Measurements from ENCODE around the gene LCLAT1. TPM values are rescaled to one million over a fixed set of nuclear protein-coding genes. Genes with fewer than 3 reads are reported as not detected.

The LCLAT1 gene
- polyA plus RNA-seq, 4 donors, result 18.3 to 24.0 (median 21.1) TPM

DNA sequence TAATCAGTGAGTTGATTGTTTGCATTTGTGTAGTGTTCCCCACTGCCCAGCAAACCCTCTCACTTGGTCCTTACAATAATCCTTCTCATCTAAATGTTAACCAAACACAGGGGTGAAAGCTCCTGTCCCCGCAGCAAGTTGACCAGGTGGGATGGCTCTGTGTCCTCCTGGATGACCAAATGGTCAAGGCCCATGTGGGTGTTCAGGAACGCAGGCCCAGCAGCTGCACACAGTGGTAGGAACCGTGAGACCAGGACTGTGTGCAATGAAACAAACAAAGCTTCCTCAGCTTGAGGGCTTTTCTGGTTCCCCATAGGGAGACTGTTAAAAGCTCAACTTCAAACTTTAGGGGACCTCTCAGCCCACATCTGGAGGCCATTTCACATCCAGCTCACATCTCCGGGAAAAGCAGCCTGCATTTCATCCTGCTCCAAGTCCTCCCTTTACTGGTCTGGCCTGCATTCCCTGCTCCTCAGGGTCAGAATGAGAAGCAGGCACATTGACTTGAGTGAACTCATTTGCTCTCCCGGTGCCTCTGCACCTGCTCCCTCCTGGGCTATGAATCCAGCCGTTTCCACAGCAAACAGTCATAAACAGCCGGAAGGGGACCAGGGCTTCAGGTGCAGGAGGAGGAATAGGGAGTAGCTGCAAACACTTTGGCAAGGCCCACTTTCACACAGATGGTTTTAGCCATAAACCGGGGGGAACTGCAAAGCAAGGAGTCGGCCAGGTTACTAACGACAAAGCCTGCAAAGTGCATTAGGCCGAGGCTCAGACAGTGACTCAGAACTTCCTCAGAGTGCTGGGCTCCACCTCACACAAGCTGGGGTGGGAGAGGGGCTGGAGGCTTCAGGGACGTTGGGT is 215.5 kb downstream of the LCLAT1 start:
- DNase-seq (ENCODE audit: low read depth in 4 of 4, low spot score in 3 of 4), result peak; percentile 18 to 30 (median 20)

GRCh38 chr2:30663321-30663720 is 216.3 kb downstream of the LCLAT1 start:
- no peak for DNase-seq (ENCODE audit: low read depth in 4 of 4, low spot score in 3 of 4)

GRCh38 chr2:30663806-30664205 is 216.8 kb downstream of the LCLAT1 start:
- no peak for DNase-seq (ENCODE audit: low read depth in 4 of 4, low spot score in 3 of 4)

- no peak for DNase-seq (ENCODE audit: low read depth in 4 of 4, low spot score in 3 of 4)
Measured at GRCh38 chr2:30664761-30665358, 217.8 kb downstream of the LCLAT1 start.

DNA sequence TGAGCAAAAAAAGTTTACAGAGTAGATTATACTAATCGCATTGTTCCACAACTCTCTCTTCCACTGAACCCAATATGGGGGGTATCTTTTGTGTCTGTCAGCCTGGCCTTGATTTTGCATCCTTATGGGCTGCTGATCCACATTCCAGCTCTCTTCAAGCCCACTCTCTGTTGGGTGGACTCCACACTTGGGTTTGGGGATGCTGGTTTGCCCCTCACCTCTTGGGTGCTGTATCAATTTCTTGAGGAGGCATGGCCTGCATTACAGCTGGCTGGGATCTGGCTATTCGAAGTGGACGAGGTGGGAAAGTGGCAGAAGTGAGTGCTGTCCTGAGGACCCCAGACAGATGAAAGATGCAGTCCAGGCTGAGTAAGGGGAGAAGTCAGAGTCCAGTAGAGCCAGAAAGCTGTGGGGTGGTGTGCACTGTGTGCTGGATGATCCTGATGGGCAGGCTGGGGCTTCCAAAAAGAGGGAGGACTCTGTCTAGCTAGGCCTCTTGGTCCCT is 218.8 kb downstream of the LCLAT1 start:
- DNase-seq (ENCODE audit: low read depth in 4 of 4, low spot score in 3 of 4), result no peak

DNA sequence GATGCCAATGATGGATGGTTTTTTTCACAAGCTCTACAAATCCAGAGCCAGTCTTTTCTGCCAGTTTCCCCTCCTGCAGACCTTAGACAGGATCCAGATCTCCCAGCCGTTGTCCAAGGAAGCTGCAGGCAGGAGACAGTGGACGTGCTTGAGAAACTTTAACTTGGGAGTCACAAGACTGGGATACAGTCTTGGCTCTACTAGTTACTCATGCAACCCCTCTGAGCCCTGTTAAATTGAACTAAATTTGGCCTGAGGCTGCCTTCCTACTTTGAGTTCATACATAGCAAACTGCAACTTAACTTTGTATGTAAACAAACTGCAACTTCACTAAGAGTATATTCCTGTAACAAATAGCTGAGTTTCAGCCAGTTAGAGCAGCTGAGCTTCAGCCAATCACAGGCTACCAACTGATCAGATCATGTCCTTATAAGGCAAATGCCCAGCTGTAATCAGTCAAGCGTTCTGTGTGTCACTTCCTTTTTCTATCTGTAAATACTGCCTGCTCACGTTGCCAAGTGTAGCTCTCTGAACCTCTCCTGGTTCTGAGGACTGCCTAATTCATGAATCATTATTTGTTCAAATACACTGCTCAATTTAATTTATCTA is 219.3 kb downstream of the LCLAT1 start:
- no peak for DNase-seq (ENCODE audit: low read depth in 4 of 4, low spot score in 3 of 4)

- DNase-seq (ENCODE audit: low read depth in 4 of 4, low spot score in 3 of 4), result no peak
Measured at GRCh38 chr2:30670453-30670852, 223.4 kb downstream of the LCLAT1 start.

- DNase-seq (ENCODE audit: low read depth in 4 of 4, low spot score in 3 of 4), result no peak
Measured at GRCh38 chr2:30673127-30673526, 226.1 kb downstream of the LCLAT1 start.

GRCh38 chr2:30675758-30676157 is 228.7 kb downstream of the LCLAT1 start:
- no peak for DNase-seq (ENCODE audit: low read depth in 4 of 4, low spot score in 3 of 4)

GRCh38 chr2:30677231-30677630 is 230.2 kb downstream of the LCLAT1 start:
- no peak for DNase-seq (ENCODE audit: low read depth in 4 of 4, low spot score in 3 of 4)

- no peak for DNase-seq (ENCODE audit: low read depth in 4 of 4, low spot score in 3 of 4)
Measured at GRCh38 chr2:30677861-30678385, 230.9 kb downstream of the LCLAT1 start.

GRCh38 chr2:30678410-30679137 is 231.5 kb downstream of the LCLAT1 start:
- DNase-seq (ENCODE audit: low read depth in 4 of 4, low spot score in 3 of 4), result no peak

DNA sequence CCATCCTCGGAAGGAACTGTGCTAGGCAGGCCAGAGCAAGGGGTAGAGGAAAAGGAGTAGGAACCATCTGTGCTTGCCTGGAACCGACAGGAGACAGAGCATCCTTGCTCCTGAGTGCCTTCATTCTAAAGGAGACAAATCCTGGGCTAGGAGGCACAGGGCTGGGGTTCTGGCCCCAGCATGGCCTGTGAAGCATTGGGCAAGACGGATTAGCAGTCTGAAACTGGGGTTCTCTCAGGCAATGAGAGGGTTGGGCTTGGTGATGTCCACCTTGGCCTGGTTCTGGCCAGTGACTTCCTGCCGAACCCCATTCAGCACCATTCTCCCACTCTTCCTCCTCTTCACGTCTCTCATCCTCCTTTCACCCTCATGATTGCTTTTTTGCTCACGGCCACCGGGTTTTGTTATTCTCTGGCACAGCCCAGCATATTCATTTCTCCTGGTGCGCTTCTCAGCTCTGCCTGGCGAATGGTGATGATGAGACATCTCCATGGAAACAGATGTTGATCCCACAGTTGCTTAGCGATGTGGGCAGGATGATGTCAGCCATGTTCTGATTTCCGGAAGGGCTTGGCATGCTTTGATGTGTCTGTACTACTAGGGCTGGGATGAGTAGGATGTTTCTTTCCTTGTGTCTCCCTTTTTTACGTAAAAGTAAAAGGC is 232.5 kb downstream of the LCLAT1 start:
- no peak for DNase-seq (ENCODE audit: low read depth in 4 of 4, low spot score in 3 of 4)

DNA sequence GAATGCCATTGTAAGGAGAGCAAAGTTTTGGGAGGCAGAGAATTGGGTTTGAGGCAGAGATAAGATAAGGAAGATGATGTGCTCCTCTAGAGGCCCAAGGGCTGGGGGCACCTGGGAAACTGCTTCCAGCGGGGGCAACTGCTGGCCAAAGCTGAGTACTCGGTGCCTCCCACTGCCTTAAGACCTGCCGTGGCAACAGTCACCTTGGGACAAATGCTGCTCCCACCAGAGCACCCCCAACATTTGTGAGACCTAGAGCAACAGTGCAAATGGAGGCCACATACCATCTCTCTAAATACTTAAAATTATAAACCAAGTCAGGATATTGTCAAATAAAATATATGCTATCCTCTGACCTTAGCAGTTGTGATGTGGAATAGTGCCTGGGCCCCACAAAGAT is 233.1 kb downstream of the LCLAT1 start:
- no peak for DNase-seq (ENCODE audit: low read depth in 4 of 4, low spot score in 3 of 4)

DNA sequence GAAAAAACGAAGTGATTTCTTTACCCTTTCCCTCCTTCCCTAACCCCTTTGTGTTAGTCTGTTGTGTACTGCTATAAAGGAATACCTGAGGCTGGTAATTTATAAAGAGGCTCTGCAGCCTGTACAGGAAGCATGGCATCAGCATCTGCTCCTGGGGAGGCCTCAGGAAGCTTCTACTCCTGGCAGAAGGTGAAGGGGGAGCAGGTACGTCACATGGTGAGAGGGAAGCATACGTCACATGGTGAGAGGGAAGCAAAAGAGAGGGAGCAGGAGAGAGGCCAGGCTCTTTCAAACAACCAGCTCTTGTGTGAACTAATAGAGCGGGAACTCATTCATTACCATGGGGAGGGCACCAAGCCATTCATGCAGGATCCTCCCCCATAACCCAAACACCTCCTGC is 234.0 kb downstream of the LCLAT1 start:
- DNase-seq (ENCODE audit: low read depth in 4 of 4, low spot score in 3 of 4), result no peak

GRCh38 chr2:30683236-30683956 is 236.3 kb downstream of the LCLAT1 start:
- no peak for DNase-seq (ENCODE audit: low read depth in 4 of 4, low spot score in 3 of 4)

GRCh38 chr2:30684026-30684425 is 237.0 kb downstream of the LCLAT1 start:
- no peak for DNase-seq (ENCODE audit: low read depth in 4 of 4, low spot score in 3 of 4)

- no peak for DNase-seq (ENCODE audit: low read depth in 4 of 4, low spot score in 3 of 4)
Measured at GRCh38 chr2:30684516-30684915, 237.5 kb downstream of the LCLAT1 start.

DNA sequence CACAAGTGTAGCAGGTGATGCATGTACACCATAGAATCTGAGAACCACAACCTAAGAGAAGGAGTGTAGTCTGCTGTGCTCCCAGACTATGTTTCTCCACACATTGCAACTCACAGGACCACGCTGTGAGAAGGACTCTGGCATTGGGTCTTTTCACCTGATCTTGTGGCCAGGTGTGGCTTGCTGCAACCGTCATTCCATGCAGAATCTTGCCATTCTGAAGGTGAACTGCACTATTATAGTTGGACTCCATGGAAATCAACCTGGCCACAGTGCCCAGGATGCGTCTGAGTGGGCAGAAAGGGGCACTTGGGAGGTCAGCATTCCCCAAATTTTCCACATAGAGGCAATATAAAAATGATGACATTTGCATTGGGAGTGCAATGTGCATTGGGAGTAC is 237.9 kb downstream of the LCLAT1 start:
- no peak for DNase-seq (ENCODE audit: low read depth in 4 of 4, low spot score in 3 of 4)
